Muscle of leg (tissue), 11 donors: ENCODE data around the gene ACACB. TPM values are rescaled to one million over a fixed set of nuclear protein-coding genes. Genes with fewer than 3 reads are reported as not detected.

Source experiments
- DNase-seq: peaks from one replicate; pipeline ENCODE4 v3.0.0; 2013
- H3K27ac ChIP-seq: one replicate; pipeline ENCODE4 v1.5.1; 2013; ENCODE audit warnings: mild to moderate bottlenecking, low read length, control low read depth
- H3K27me3 ChIP-seq: one replicate; pipeline ENCODE4 v1.6.1; 2013; ENCODE audit warnings: low read length; ENCODE audit not compliant: control insufficient read depth, insufficient read depth
- H3K36me3 ChIP-seq: one replicate; pipeline ENCODE4 v1.6.1; 2013; ENCODE audit warnings: low read length; ENCODE audit not compliant: control insufficient read depth, insufficient read depth
- H3K4me1 ChIP-seq: one replicate; pipeline ENCODE4 v1.6.1; 2013; ENCODE audit warnings: low read length; ENCODE audit not compliant: control insufficient read depth, insufficient read depth
- H3K4me3 ChIP-seq: one replicate; pipeline ENCODE4 v1.5.1; 2013; ENCODE audit warnings: low read length, control low read depth
- H3K9me3 ChIP-seq: replicated peaks from 2 replicates; pipeline ENCODE4 v1.6.1; 2013; ENCODE audit warnings: low read depth, low read length; ENCODE audit not compliant: control insufficient read depth
- WGBS: methylation state at CpG from one replicate; pipeline ENCODE4 v1.1.5; 2013; ENCODE audit warnings: missing lambda C conversion rate; ENCODE audit not compliant: insufficient coverage; 5-methylcytosine and 5-hydroxymethylcytosine counted together
- polyA plus RNA-seq, 8 donors: library from polyadenylated mRNA; unstranded; fragments of 120-200 nt; gene quantifications; one replicate each; pipeline versions ENCODE4 v1.2.1 to v1.2.3, GENCODE V29; 2013; ENCODE audit warnings: inconsistent platforms in 1 of 8, low replicate concordance in 1 of 8; ENCODE audit not compliant: insufficient read length in 8 of 8, insufficient read depth in 1 of 8
- total RNA-seq: library from RNA; stranded (reverse); fragments of 120-200 nt; gene quantifications from one replicate; pipeline ENCODE4 v1.2.4, GENCODE V29; 2013

ACACB gene
- total and polyA plus RNA-seq, 9 donors, result 6.4 to 10.4 (median 7.9) TPM

GRCh38 chr12:109291521-109292341, 175.3 kb downstream of the ACACB start:
- Histone ChIP-seq H3K4me1 (peaks cover 18% of the 10 kb centered on the region), H3K27me3 (peaks cover 12% of the 10 kb centered on the region), H3K9me3 (no peaks in the 10 kb centered on the region), H3K27ac (peak overlapping the region; percentile 71), H3K36me3 (no peaks in the 10 kb centered on the region), H3K4me3 (peak overlapping the region; percentile 27)
- DNase-seq, result peak; percentile 89
- 7% methylated on average over 28 of the region's 31 CpGs for WGBS

GRCh38 chr12:109292342-109292711, 175.9 kb downstream of the ACACB start:
- Histone ChIP-seq H3K27ac (peak overlapping the region; percentile 71), H3K9me3 (no peaks in the 10 kb centered on the region), H3K27me3 (peaks cover 12% of the 10 kb centered on the region), H3K36me3 (no peaks in the 10 kb centered on the region), H3K4me3 (no peak overlapping the region), H3K4me1 (peaks cover 18% of the 10 kb centered on the region)
- DNase-seq, result no peak
- 57% methylated on average over 1 of the region's 5 CpGs for WGBS

GRCh38 chr12:109293106-109293505, 176.7 kb downstream of the ACACB start:
- Histone ChIP-seq H3K4me3 (no peak overlapping the region), H3K4me1 (peaks cover 18% of the 10 kb centered on the region), H3K9me3 (no peaks in the 10 kb centered on the region), H3K27me3 (peaks cover 12% of the 10 kb centered on the region), H3K36me3 (no peaks in the 10 kb centered on the region), H3K27ac (no peak overlapping the region)
- no peak for DNase-seq
- WGBS, result 48% methylated on average over 2 of the region's 3 CpGs

GRCh38 chr12:109294286-109294796, 178.0 kb downstream of the ACACB start:
- 88% methylated on average over 3 of the region's 5 CpGs for WGBS
- Histone ChIP-seq H3K4me3 (no peak overlapping the region), H3K36me3 (no peaks in the 10 kb centered on the region), H3K4me1 (peaks cover 18% of the 10 kb centered on the region), H3K27ac (no peak overlapping the region), H3K27me3 (peaks cover 18% of the 10 kb centered on the region), H3K9me3 (no peaks in the 10 kb centered on the region)
- DNase-seq, result no peak

- WGBS, result 72% methylated on average over 11 of the region's 13 CpGs
- H3K4me1 ChIP-seq, result peaks cover 14% of the 10 kb centered on the region
- H3K4me3 ChIP-seq, result no peak overlapping the region
- no peaks in the 10 kb centered on the region for H3K36me3 ChIP-seq
- H3K9me3 ChIP-seq, result no peaks in the 10 kb centered on the region
- no peak for DNase-seq
- H3K27ac ChIP-seq, result no peak overlapping the region
- H3K27me3 ChIP-seq, result peaks cover 15% of the 10 kb centered on the region
These were observed 179.5 kb downstream of the ACACB start for GRCh38 chr12:109295764-109296425.

GRCh38 chr12:109296431-109296830, 180.0 kb downstream of the ACACB start:
- DNase-seq, result no peak
- Histone ChIP-seq H3K4me1 (peaks cover 9% of the 10 kb centered on the region), H3K36me3 (no peaks in the 10 kb centered on the region), H3K4me3 (no peak overlapping the region), H3K27ac (no peak overlapping the region), H3K9me3 (no peaks in the 10 kb centered on the region), H3K27me3 (peaks cover 12% of the 10 kb centered on the region)
- no CpG with 5 or more reads among the region's 3 CpGs for WGBS

GRCh38 chr12:109299849-109300248, 183.5 kb downstream of the ACACB start:
- Histone ChIP-seq H3K27me3 (peaks cover 18% of the 10 kb centered on the region), H3K36me3 (no peaks in the 10 kb centered on the region), H3K27ac (no peak overlapping the region), H3K9me3 (no peaks in the 10 kb centered on the region), H3K4me1 (no peaks in the 10 kb centered on the region), H3K4me3 (no peak overlapping the region)
- 78% methylated on average over 6 of the region's 7 CpGs for WGBS
- no peak for DNase-seq

GRCh38 chr12:109301643-109302168, 185.3 kb downstream of the ACACB start:
- DNase-seq, result no peak
- no peak overlapping the region for H3K4me3 ChIP-seq
- H3K27me3 ChIP-seq, result peaks cover 30% of the 10 kb centered on the region
- no peaks in the 10 kb centered on the region for H3K36me3 ChIP-seq
- H3K9me3 ChIP-seq, result no peaks in the 10 kb centered on the region
- no peak overlapping the region for H3K27ac ChIP-seq
- WGBS, result 71% methylated on average over 2 of the region's 3 CpGs
- no peaks in the 10 kb centered on the region for H3K4me1 ChIP-seq

- no peak overlapping the region for H3K4me3 ChIP-seq
- no peak overlapping the region for H3K27ac ChIP-seq
- H3K4me1 ChIP-seq, result no peaks in the 10 kb centered on the region
- H3K27me3 ChIP-seq, result peaks cover 37% of the 10 kb centered on the region
- no peaks in the 10 kb centered on the region for H3K9me3 ChIP-seq
- no peak for DNase-seq
- WGBS, result no CpG with 5 or more reads among the region's 2 CpGs
- no peaks in the 10 kb centered on the region for H3K36me3 ChIP-seq
These were observed 186.0 kb downstream of the ACACB start for GRCh38 chr12:109302358-109302757.

GRCh38 chr12:109302770-109303169, 186.4 kb downstream of the ACACB start:
- no peak overlapping the region for H3K4me3 ChIP-seq
- H3K4me1 ChIP-seq, result no peaks in the 10 kb centered on the region
- no peak for DNase-seq
- no peaks in the 10 kb centered on the region for H3K9me3 ChIP-seq
- no peak overlapping the region for H3K27ac ChIP-seq
- H3K27me3 ChIP-seq, result peaks cover 41% of the 10 kb centered on the region
- WGBS, result no CpG with 5 or more reads among the region's 5 CpGs
- no peaks in the 10 kb centered on the region for H3K36me3 ChIP-seq
